ENCODE data around the gene ZBTB44.

The ZBTB44 gene

GRCh38 chr11:130213143-130213978 is 101.4 kb downstream of the ZBTB44 start:
- DNase-seq: peak; percentile 74

- no peak for DNase-seq
Observed at GRCh38 chr11:130212431-130212961, 102.2 kb downstream of the ZBTB44 start.

GRCh38 chr11:130211781-130212401 is 102.8 kb downstream of the ZBTB44 start:
- DNase-seq: no peak

- no peak for DNase-seq
Observed at GRCh38 chr11:130211144-130211543, 103.6 kb downstream of the ZBTB44 start.

GRCh38 chr11:130209954-130210854 is 104.5 kb downstream of the ZBTB44 start:
- DNase-seq: no peak

GRCh38 chr11:130209128-130209932 is 105.4 kb downstream of the ZBTB44 start:
- DNase-seq: no peak

- DNase-seq: no peak
Observed at GRCh38 chr11:130208241-130209127, 106.2 kb downstream of the ZBTB44 start.

GRCh38 chr11:130206141-130206540 is 108.6 kb downstream of the ZBTB44 start:
- no peak for DNase-seq

GRCh38 chr11:130204703-130205095 is 110.0 kb downstream of the ZBTB44 start:
- DNase-seq: no peak

- no peak for DNase-seq
Observed at GRCh38 chr11:130203766-130204702, 110.7 kb downstream of the ZBTB44 start.

GRCh38 chr11:130202818-130203689 is 111.7 kb downstream of the ZBTB44 start:
- DNase-seq: peak; percentile 13

GRCh38 chr11:130202009-130202817 is 112.5 kb downstream of the ZBTB44 start:
- peak; percentile 12 for DNase-seq

GRCh38 chr11:130201026-130201425 is 113.7 kb downstream of the ZBTB44 start:
- DNase-seq: no peak

GRCh38 chr11:130199792-130200191 is 114.9 kb downstream of the ZBTB44 start:
- no peak for DNase-seq

GRCh38 chr11:130198964-130199363 is 115.8 kb downstream of the ZBTB44 start:
- no peak for DNase-seq

GRCh38 chr11:130198292-130198691 is 116.4 kb downstream of the ZBTB44 start:
- no peak for DNase-seq

GRCh38 chr11:130197386-130198035 is 117.2 kb downstream of the ZBTB44 start:
- DNase-seq: no peak
